Dendritic cell treated with granulocyte-macrophage colony-stimulating factor and Interleukin-4, amounts not matched to agents 40 ng/mL and 50 ng/mL, for 4 days (primary cell): ENCODE measurements around the gene MAML2.

Experiments used
- H3K27ac Mint-ChIP-seq: one replicate; pipeline ENCODE4 v1.8.0; 2022; ENCODE audit warnings: mild to moderate bottlenecking, mixed read lengths
- H3K27me3 Mint-ChIP-seq: one replicate; pipeline ENCODE4 v1.8.0; 2022; ENCODE audit warnings: mild to moderate bottlenecking, mixed read lengths
- H3K36me3 Mint-ChIP-seq: one replicate; pipeline ENCODE4 v1.8.0; 2022; ENCODE audit warnings: low read depth, mixed read lengths
- H3K4me1 Mint-ChIP-seq: one replicate; pipeline ENCODE4 v1.8.0; 2022; ENCODE audit warnings: low read depth, mixed read lengths
- H3K4me3 Mint-ChIP-seq: one replicate; pipeline ENCODE4 v1.8.0; 2022; ENCODE audit warnings: mild to moderate bottlenecking, moderate library complexity, mixed read lengths
- H3K9me3 Mint-ChIP-seq: one replicate; pipeline ENCODE4 v1.8.0; 2022; ENCODE audit warnings: mixed read lengths
- intact Hi-C: fragments of 100-400 bp; cut with micrococcal nuclease; formaldehyde crosslinking; loops from one replicate; pipeline ENCODE4 v1.15.0; 2022

MAML2 gene

GRCh38 chr11:96178049-96178886 lies 164.7 kb downstream of the MAML2 start:
- peaks cover 38% of the 10 kb centered on the region for H3K27me3 Mint-ChIP-seq
- peaks cover 6% of the 10 kb centered on the region for H3K36me3 Mint-ChIP-seq
- no peaks in the 10 kb centered on the region for H3K9me3 Mint-ChIP-seq
- peaks cover 21% of the 10 kb centered on the region for H3K4me1 Mint-ChIP-seq
- no peak overlapping the region for H3K27ac Mint-ChIP-seq
- intact Hi-C loops = no loop called here
- no peak overlapping the region for H3K4me3 Mint-ChIP-seq

DNA sequence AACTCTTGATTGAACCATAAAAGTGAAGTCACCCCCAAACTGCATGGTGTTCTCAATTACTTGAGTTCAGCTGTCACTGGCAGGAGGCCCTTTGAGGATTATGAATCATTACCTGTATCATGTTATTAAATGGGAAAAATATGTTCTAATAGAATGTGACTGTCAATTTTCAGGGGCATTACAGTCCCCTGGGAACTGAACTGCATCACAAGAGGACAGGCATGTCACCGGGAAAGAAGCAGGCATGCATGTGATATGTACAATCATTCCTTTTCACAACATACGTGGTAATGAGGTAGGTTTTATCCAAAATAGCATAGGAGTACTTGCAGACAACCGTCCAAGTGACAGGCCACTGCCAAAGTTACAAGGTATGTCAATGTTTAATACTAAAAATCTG lies 165.8 kb downstream of the MAML2 start:
- H3K4me1 Mint-ChIP-seq = peaks cover 27% of the 10 kb centered on the region
- intact Hi-C loops = no loop called here
- H3K27ac Mint-ChIP-seq = no peak overlapping the region
- no peaks in the 10 kb centered on the region for H3K9me3 Mint-ChIP-seq
- H3K36me3 Mint-ChIP-seq = peaks cover 6% of the 10 kb centered on the region
- H3K27me3 Mint-ChIP-seq = peaks cover 31% of the 10 kb centered on the region
- no peak overlapping the region for H3K4me3 Mint-ChIP-seq

- intact Hi-C loops = no loop called here
- Mint-ChIP-seq H3K4me1 (peaks cover 27% of the 10 kb centered on the region), H3K27ac (no peak overlapping the region)
Measured at GRCh38 chr11:96173906-96174305, 169.1 kb downstream of the MAML2 start.

GRCh38 chr11:96173422-96173821 lies 169.6 kb downstream of the MAML2 start:
- peaks cover 27% of the 10 kb centered on the region for H3K4me1 Mint-ChIP-seq
- H3K27ac Mint-ChIP-seq = no peak overlapping the region
- intact Hi-C loops = no loop called here
- peaks cover 6% of the 10 kb centered on the region for H3K36me3 Mint-ChIP-seq
- H3K4me3 Mint-ChIP-seq = no peak overlapping the region
- peaks cover 5% of the 10 kb centered on the region for H3K27me3 Mint-ChIP-seq
- H3K9me3 Mint-ChIP-seq = no peaks in the 10 kb centered on the region

More at GRCh38 chr11:96173906-96174305, 169.1 kb downstream of the MAML2 start:
- Mint-ChIP-seq H3K9me3 (no peaks in the 10 kb centered on the region), H3K27me3 (peaks cover 10% of the 10 kb centered on the region), H3K36me3 (peaks cover 6% of the 10 kb centered on the region), H3K4me3 (no peak overlapping the region)

- Mint-ChIP-seq H3K9me3 (no peaks in the 10 kb centered on the region), H3K36me3 (peaks cover 3% of the 10 kb centered on the region), H3K4me1 (peaks cover 25% of the 10 kb centered on the region), H3K27ac (no peak overlapping the region), H3K27me3 (peaks cover 3% of the 10 kb centered on the region), H3K4me3 (no peak overlapping the region)
- intact Hi-C loops = no loop called here
Measured at GRCh38 chr11:96172604-96173003, 170.4 kb downstream of the MAML2 start.

- peaks cover 44% of the 10 kb centered on the region for H3K4me1 Mint-ChIP-seq
- H3K27ac Mint-ChIP-seq = peak overlapping the region; percentile 63
- no peak overlapping the region for H3K4me3 Mint-ChIP-seq
- intact Hi-C loops = no loop called here
- no peaks in the 10 kb centered on the region for H3K9me3 Mint-ChIP-seq
- no peaks in the 10 kb centered on the region for H3K27me3 Mint-ChIP-seq
- H3K36me3 Mint-ChIP-seq = no peaks in the 10 kb centered on the region
Measured at GRCh38 chr11:96169250-96169649, 173.7 kb downstream of the MAML2 start.

GRCh38 chr11:96168623-96169022 lies 174.4 kb downstream of the MAML2 start:
- H3K4me1 Mint-ChIP-seq = peaks cover 40% of the 10 kb centered on the region
- no peaks in the 10 kb centered on the region for H3K36me3 Mint-ChIP-seq
- H3K4me3 Mint-ChIP-seq = no peak overlapping the region
- intact Hi-C loops = no loop called here
- H3K27me3 Mint-ChIP-seq = no peaks in the 10 kb centered on the region
- H3K27ac Mint-ChIP-seq = peak overlapping the region; percentile 63
- no peaks in the 10 kb centered on the region for H3K9me3 Mint-ChIP-seq

- no peaks in the 10 kb centered on the region for H3K9me3 Mint-ChIP-seq
- peaks cover 32% of the 10 kb centered on the region for H3K4me1 Mint-ChIP-seq
- no peaks in the 10 kb centered on the region for H3K36me3 Mint-ChIP-seq
- H3K27me3 Mint-ChIP-seq = no peaks in the 10 kb centered on the region
- H3K27ac Mint-ChIP-seq = peak overlapping the region; percentile 17
- intact Hi-C loops = no loop called here
- no peak overlapping the region for H3K4me3 Mint-ChIP-seq
Measured at GRCh38 chr11:96167787-96168186, 175.2 kb downstream of the MAML2 start.

GRCh38 chr11:96167203-96167758 lies 175.7 kb downstream of the MAML2 start:
- Mint-ChIP-seq H3K27me3 (no peaks in the 10 kb centered on the region), H3K36me3 (no peaks in the 10 kb centered on the region), H3K27ac (peak overlapping the region; percentile 17), H3K4me1 (peaks cover 31% of the 10 kb centered on the region), H3K4me3 (no peak overlapping the region), H3K9me3 (no peaks in the 10 kb centered on the region)
- intact Hi-C loops = no loop called here

GRCh38 chr11:96162816-96163499 lies 180.0 kb downstream of the MAML2 start:
- H3K4me1 Mint-ChIP-seq = peaks cover 20% of the 10 kb centered on the region

DNA sequence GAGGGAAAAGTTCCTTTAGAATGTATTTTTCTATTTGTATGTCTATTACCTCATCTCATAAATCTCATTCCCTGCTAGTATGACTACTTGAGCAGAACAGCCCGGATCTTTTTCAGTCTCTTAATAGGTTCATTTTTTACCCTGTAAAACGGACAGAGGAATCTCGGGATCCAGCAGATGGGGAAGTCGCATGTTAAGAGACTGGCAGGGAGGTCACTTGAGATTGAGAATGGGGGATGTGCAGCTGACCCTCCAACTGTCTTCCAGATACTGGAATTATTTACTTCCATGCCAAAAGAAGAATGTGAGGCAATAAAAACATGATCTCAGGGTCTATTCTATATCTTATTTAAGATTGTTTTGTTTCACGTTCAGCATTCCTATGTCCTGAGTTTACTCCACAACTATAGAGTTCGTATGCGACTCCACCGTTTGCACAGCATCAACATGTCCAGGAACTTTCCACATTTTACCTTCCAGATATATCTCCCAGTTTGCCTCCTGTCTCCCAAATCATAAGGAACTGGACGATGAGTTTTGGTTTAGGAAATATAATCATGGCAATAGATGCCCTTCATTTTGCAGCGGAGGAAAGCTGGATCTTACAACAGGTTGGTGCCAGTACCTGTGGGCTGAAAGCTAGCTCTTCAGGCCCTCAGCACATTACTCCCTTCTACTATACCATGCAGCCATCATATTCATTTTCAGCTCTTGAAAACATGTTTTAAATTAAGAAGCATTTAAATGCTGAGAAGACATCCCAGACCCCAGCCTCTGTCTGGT lies 181.5 kb downstream of the MAML2 start:
- H3K27me3 Mint-ChIP-seq = no peaks in the 10 kb centered on the region
- no peaks in the 10 kb centered on the region for H3K9me3 Mint-ChIP-seq
- H3K36me3 Mint-ChIP-seq = no peaks in the 10 kb centered on the region
- H3K4me3 Mint-ChIP-seq = no peak overlapping the region
- peaks cover 20% of the 10 kb centered on the region for H3K4me1 Mint-ChIP-seq
- intact Hi-C loops = no loop called here
- H3K27ac Mint-ChIP-seq = no peak overlapping the region

More at GRCh38 chr11:96162816-96163499, 180.0 kb downstream of the MAML2 start:
- Mint-ChIP-seq H3K36me3 (no peaks in the 10 kb centered on the region), H3K27me3 (no peaks in the 10 kb centered on the region), H3K27ac (no peak overlapping the region), H3K9me3 (no peaks in the 10 kb centered on the region), H3K4me3 (no peak overlapping the region)
- intact Hi-C loops = no loop called here

GRCh38 chr11:96160732-96161306 lies 182.2 kb downstream of the MAML2 start:
- H3K4me1 Mint-ChIP-seq = peaks cover 20% of the 10 kb centered on the region
- no peaks in the 10 kb centered on the region for H3K9me3 Mint-ChIP-seq
- H3K36me3 Mint-ChIP-seq = no peaks in the 10 kb centered on the region
- H3K27me3 Mint-ChIP-seq = no peaks in the 10 kb centered on the region
- H3K4me3 Mint-ChIP-seq = no peak overlapping the region
- no peak overlapping the region for H3K27ac Mint-ChIP-seq
- intact Hi-C loops = no loop called here

DNA sequence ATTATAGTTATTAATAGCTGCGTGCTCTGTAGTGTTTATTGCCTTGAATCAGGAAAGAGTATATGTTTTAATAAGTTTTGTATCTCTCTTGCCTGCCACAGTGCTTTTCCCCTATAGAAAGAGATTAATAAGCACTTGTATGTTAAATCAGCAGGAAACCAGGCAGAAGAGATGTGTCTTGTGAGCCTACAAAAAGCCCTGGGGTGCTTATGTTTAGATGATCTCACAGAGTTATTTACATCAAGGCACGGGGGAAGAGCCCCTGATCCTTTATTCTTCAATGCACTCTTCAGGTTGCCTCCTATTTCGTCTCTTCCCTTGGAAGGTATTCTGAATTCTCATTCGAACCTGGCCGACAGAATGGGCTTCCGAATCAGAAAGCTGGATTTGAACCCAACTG lies 183.0 kb downstream of the MAML2 start:
- peaks cover 26% of the 10 kb centered on the region for H3K4me1 Mint-ChIP-seq
- no peak overlapping the region for H3K27ac Mint-ChIP-seq
- no peaks in the 10 kb centered on the region for H3K27me3 Mint-ChIP-seq
- no peaks in the 10 kb centered on the region for H3K36me3 Mint-ChIP-seq
- H3K4me3 Mint-ChIP-seq = no peak overlapping the region
- no peaks in the 10 kb centered on the region for H3K9me3 Mint-ChIP-seq
- intact Hi-C loops = no loop called here
